Uterus (tissue), 4 donors: Measurements from ENCODE around the gene FAF1. TPM values are rescaled to one million over a fixed set of nuclear protein-coding genes. Genes with fewer than 3 reads are reported as not detected.

ENCODE experiments used
- DNase-seq, 2 donors: peaks; one replicate each; pipeline ENCODE4 v3.0.0-alpha.2; 2019 to 2020
- H3K27ac ChIP-seq, 2 donors: fragments of 200-600 bp; sonication (generic); 1 replicate in 1 of 2; 2 replicates in 1 of 2; pipeline ENCODE4 v1.5.1; 2016 to 2018
- H3K27me3 ChIP-seq, 2 donors: fragments of 200-600 bp; sonication (generic); one replicate each; pipeline ENCODE4 v1.5.1; 2018 to 2019; ENCODE audit warnings: control low read depth in 1 of 2
- H3K36me3 ChIP-seq, 2 donors: fragments of 200-600 bp; sonication (generic); one replicate each; pipeline ENCODE4 v1.5.1; 2019; ENCODE audit warnings: control low read depth in 1 of 2
- H3K4me1 ChIP-seq, 2 donors: fragments of 200-600 bp; sonication (generic); one replicate each; pipeline ENCODE4 v1.5.1; 2018 to 2019; ENCODE audit warnings: control low read depth in 1 of 2
- H3K4me3 ChIP-seq, 2 donors: fragments of 200-600 bp; sonication (generic); 1 replicate in 1 of 2; 2 replicates in 1 of 2; pipeline ENCODE4 v1.5.1; 2018 to 2019; ENCODE audit warnings: mild to moderate bottlenecking in 1 of 2
- H3K9me3 ChIP-seq, 2 donors: fragments of 200-600 bp; sonication (generic); one replicate each; pipeline ENCODE4 v1.5.1; 2019; ENCODE audit warnings: control low read depth in 1 of 2
- POLR2A ChIP-seq, 2 donors: fragments of 450-650 bp; IDR thresholded peaks; one replicate each; pipeline ENCODE4 v1.6.1; 2016; ENCODE audit warnings: antibody characterized with exemption in 2 of 2, mild to moderate bottlenecking in 1 of 2, moderate library complexity in 1 of 2
- intact Hi-C: fragments of 100-400 bp; cut with DNase I; formaldehyde crosslinking; loops from one replicate; pipeline ENCODE4 v1.15.1; 2023; ENCODE audit warnings: low total_unique reads
- total RNA-seq, 4 donors: library from RNA; depleted of rRNA in 3 of 4; stranded (reverse); fragments of >200 nt in 3 of 4; gene quantifications; one replicate each; pipeline versions ENCODE4 v1.1.0 to v1.2.4, GENCODE V29; 2014 to 2023
- TF ChIP-seq, protein P1 (sequence below), 4 experiments: fragments of 200-600 bp in 2 of 4; fragments of 450-650 bp in 2 of 4; sonication (generic) in 2 of 4; IDR thresholded peaks; one replicate each; pipeline ENCODE4 v1.5.1; 2016 to 2019; ENCODE audit warnings: antibody characterized with exemption in 4 of 4, mild to moderate bottlenecking in 2 of 4, moderate library complexity in 1 of 4
- donor health status: DM: yes; HTN: yes; CAD: no.

The FAF1 gene
- total RNA-seq, 4 donors from 2014 or later, result 34.1 to 77.2 (median 64.1) TPM

DNA sequence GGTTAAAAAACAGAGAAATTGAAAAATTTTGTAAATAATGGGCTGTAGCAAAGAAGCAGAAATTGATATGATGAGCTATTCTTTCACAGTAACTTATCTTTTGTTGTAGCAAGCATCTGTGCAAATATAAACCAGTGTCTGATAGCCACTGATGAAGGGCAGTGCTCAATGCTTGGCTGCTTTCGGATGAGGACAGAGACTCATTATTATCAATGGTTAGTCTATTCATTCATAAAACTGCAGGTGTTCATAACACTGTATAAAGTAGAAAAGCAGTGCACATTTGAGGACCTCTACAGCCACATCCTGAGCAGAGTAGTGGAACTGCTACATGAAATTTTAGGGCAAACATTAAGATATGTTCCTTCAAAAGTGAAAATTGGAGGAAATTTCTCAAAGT lies 107.2 kb downstream of the FAF1 start:
- intact Hi-C loops, result no loop called here
- DNase-seq, result no peak
- no peak overlapping the region for H3K4me3 ChIP-seq
- no peak for TF ChIP-seq POLR2A (IDR thresholded peaks at IDR 0.05)
- TF ChIP-seq, protein P1, sequence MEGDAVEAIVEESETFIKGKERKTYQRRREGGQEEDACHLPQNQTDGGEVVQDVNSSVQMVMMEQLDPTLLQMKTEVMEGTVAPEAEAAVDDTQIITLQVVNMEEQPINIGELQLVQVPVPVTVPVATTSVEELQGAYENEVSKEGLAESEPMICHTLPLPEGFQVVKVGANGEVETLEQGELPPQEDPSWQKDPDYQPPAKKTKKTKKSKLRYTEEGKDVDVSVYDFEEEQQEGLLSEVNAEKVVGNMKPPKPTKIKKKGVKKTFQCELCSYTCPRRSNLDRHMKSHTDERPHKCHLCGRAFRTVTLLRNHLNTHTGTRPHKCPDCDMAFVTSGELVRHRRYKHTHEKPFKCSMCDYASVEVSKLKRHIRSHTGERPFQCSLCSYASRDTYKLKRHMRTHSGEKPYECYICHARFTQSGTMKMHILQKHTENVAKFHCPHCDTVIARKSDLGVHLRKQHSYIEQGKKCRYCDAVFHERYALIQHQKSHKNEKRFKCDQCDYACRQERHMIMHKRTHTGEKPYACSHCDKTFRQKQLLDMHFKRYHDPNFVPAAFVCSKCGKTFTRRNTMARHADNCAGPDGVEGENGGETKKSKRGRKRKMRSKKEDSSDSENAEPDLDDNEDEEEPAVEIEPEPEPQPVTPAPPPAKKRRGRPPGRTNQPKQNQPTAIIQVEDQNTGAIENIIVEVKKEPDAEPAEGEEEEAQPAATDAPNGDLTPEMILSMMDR (IDR thresholded peaks at IDR 0.05), result no peak
- no peaks in the 10 kb centered on the region for H3K27me3 ChIP-seq
- no peaks in the 10 kb centered on the region for H3K36me3 ChIP-seq
- H3K4me1 ChIP-seq, result no peaks in the 10 kb centered on the region
- H3K27ac ChIP-seq, result no peak overlapping the region
- H3K9me3 ChIP-seq, result peaks cover 0 to 4% of the 10 kb centered on the region in 2 donors

DNA sequence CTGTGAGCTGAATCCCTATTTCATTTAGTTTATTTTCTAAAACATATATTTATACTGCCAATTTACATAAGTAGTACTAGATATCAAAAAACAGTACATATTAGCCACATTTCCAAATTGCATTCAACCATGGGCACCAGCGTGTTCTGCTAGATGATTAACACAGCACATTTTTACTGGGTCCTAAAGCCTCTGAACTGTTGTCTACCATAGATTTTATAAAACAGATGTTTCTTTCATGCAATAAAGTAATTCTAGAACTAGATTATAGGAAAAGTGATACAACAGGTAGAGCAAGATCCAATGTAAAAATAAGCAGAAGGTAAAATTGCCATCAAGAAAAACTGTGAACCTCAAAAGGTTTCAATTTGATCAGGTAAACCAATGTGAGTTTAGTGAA lies 108.6 kb downstream of the FAF1 start:
- Histone ChIP-seq H3K27me3 (no peaks in the 10 kb centered on the region), H3K27ac (no peak overlapping the region), H3K9me3 (peaks cover 0 to 8% of the 10 kb centered on the region in 2 donors), H3K4me3 (no peak overlapping the region), H3K4me1 (no peaks in the 10 kb centered on the region), H3K36me3 (no peaks in the 10 kb centered on the region)
- intact Hi-C loops, result no loop called here
- DNase-seq, result no peak
- no peak for TF ChIP-seq POLR2A (IDR thresholded peaks at IDR 0.05)
- TF ChIP-seq, protein P1 (IDR thresholded peaks at IDR 0.05), result no peak

DNA sequence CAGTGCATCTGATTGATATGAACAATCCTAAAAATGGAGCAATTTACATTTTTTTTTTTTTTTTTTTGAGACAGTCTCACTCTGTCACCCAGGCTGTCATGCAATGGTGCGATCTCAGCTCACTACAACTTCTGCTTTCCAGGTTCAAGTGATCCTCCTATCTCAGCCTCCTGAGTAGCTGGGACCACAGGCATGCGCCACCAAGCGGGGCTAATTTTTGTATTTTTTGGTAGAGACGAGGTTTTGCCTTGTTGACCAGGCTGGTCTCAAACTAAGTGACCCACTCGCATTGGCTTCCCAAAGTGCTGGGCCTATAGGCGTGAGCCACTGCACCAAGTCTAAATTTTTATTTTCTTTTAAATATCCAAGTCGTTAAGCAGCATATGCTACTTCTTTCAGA lies 109.0 kb downstream of the FAF1 start:
- intact Hi-C loops, result no loop called here
- no peaks in the 10 kb centered on the region for H3K27me3 ChIP-seq

DNA sequence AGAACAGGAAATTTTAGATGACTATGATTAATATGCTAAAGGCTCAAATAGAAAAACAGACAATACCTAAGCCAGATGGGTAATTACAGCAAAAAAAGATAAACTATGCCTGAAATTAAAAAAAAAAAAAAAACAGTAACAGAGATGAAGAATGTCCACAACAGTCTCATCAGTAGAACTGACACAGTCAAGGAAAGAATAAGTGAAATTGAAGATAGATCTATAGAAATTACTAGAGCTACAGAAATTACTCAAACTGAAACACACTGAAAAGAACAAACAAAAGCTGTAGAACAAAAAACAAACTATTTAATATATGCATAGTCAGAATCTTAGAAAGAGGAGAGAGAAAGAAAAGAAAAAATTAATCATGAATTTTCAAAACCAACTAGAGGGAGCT lies 112.8 kb downstream of the FAF1 start:
- intact Hi-C loops, result no loop called here
- no peaks in the 10 kb centered on the region for H3K27me3 ChIP-seq
- H3K9me3 ChIP-seq, result peaks cover 0 to 8% of the 10 kb centered on the region in 2 donors
- H3K4me3 ChIP-seq, result no peak overlapping the region
- no peak for TF ChIP-seq POLR2A (IDR thresholded peaks at IDR 0.05)
- TF ChIP-seq, protein P1 (IDR thresholded peaks at IDR 0.05), result no peak
- no peaks in the 10 kb centered on the region for H3K4me1 ChIP-seq
- no peaks in the 10 kb centered on the region for H3K36me3 ChIP-seq
- no peak for DNase-seq
- no peak overlapping the region for H3K27ac ChIP-seq

More for the DNA sequence above, 109.0 kb downstream of the FAF1 start:
- DNase-seq, result no peak
- H3K36me3 ChIP-seq, result no peaks in the 10 kb centered on the region
- H3K4me3 ChIP-seq, result no peak overlapping the region
- H3K9me3 ChIP-seq, result peaks cover 0 to 8% of the 10 kb centered on the region in 2 donors
- no peaks in the 10 kb centered on the region for H3K4me1 ChIP-seq
- no peak overlapping the region for H3K27ac ChIP-seq
- TF ChIP-seq POLR2A (IDR thresholded peaks at IDR 0.05), result no peak
- TF ChIP-seq, protein P1 (IDR thresholded peaks at IDR 0.05), result no peak

DNA sequence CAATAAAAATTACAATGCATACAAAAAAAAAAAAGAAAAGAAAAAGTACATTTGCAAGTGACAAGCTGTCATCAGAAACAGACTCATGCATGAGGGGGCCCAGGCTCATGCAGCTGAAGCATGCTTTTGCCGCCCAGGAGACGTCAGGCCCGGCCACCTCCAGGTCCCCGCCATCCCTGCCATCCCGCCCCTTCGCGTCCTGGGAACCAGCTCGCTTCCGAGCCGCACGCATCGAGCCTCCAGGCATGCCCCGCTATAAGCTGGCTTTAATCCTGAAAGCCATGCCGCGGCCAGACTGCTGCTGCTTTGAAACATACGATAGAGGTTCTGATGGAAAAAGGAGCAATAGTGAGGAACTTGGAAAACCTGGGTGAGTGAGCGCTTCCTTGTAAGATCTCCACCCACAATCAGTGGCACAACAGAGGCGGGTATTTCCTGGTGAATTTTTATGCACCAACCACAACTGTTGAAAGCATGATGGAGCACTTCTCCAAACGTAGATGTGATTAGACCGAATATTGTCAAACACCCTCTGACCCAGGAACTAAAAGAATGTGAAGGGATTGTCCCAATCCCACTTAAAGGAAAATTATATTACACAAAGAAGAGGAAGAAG lies 113.7 kb downstream of the FAF1 start:
- Histone ChIP-seq H3K27ac (no peak overlapping the region), H3K36me3 (no peaks in the 10 kb centered on the region), H3K4me3 (no peak overlapping the region), H3K9me3 (peaks cover 0 to 8% of the 10 kb centered on the region in 2 donors), H3K4me1 (no peaks in the 10 kb centered on the region), H3K27me3 (no peaks in the 10 kb centered on the region)
- no peak for DNase-seq
- TF ChIP-seq, protein P1 (IDR thresholded peaks at IDR 0.05), result no peak
- no peak for TF ChIP-seq POLR2A (IDR thresholded peaks at IDR 0.05)
- intact Hi-C loops, result no loop called here
